ENCODE results near the gene PTPRU.

PTPRU gene

GRCh38 chr1:29361686-29362085, 125.4 kb downstream of the PTPRU start:
- Histone ChIP-seq H3K27me3 (ENCODE audit: control insufficient read depth, insufficient read depth, low read length) (no peaks in the 10 kb centered on the region), H3K36me3 (ENCODE audit: control insufficient read depth, insufficient read depth, low read length) (no peaks in the 10 kb centered on the region), H3K9me3 (ENCODE audit: control insufficient read depth, low read length) (no peaks in the 10 kb centered on the region)

GRCh38 chr1:29362116-29362515, 125.8 kb downstream of the PTPRU start:
- no peak overlapping the region for H3K9ac ChIP-seq
- no peaks in the 10 kb centered on the region for H3K4me1 ChIP-seq
- H3K27ac ChIP-seq: no peak overlapping the region
- H3K9me3 ChIP-seq (ENCODE audit: control insufficient read depth, low read length): no peaks in the 10 kb centered on the region
- H3K79me2 ChIP-seq: no peaks in the 10 kb centered on the region
- H3K36me3 ChIP-seq (ENCODE audit: control insufficient read depth, insufficient read depth, low read length): no peaks in the 10 kb centered on the region
- H2AFZ ChIP-seq: no peak overlapping the region
- H3K4me3 ChIP-seq (ENCODE audit: low read depth, low read length): no peak overlapping the region
- no peak overlapping the region for H3K4me2 ChIP-seq (ENCODE audit: low read length)
- H3K27me3 ChIP-seq (ENCODE audit: control insufficient read depth, insufficient read depth, low read length): no peaks in the 10 kb centered on the region
- no peak for TF ChIP-seq CTCF (IDR thresholded peaks at IDR 0.05)

More at GRCh38 chr1:29361686-29362085, 125.4 kb downstream of the PTPRU start:
- no peaks in the 10 kb centered on the region for H3K4me1 ChIP-seq
- no peak for TF ChIP-seq CTCF (IDR thresholded peaks at IDR 0.05)
- no peak overlapping the region for H3K4me3 ChIP-seq (ENCODE audit: low read depth, low read length)
- H2AFZ ChIP-seq: no peak overlapping the region
- H3K9ac ChIP-seq: no peak overlapping the region
- no peak overlapping the region for H3K27ac ChIP-seq
- H3K79me2 ChIP-seq: no peaks in the 10 kb centered on the region
- no peak overlapping the region for H3K4me2 ChIP-seq (ENCODE audit: low read length)

GRCh38 chr1:29362764-29363163, 126.4 kb downstream of the PTPRU start:
- H3K79me2 ChIP-seq: no peaks in the 10 kb centered on the region
- no peak for TF ChIP-seq CTCF (IDR thresholded peaks at IDR 0.05)
- no peaks in the 10 kb centered on the region for H3K4me1 ChIP-seq
- H3K36me3 ChIP-seq (ENCODE audit: control insufficient read depth, insufficient read depth, low read length): no peaks in the 10 kb centered on the region
- H3K27me3 ChIP-seq (ENCODE audit: control insufficient read depth, insufficient read depth, low read length): no peaks in the 10 kb centered on the region
- no peak overlapping the region for H3K4me2 ChIP-seq (ENCODE audit: low read length)
- no peak overlapping the region for H2AFZ ChIP-seq
- no peak overlapping the region for H3K27ac ChIP-seq
- H3K4me3 ChIP-seq (ENCODE audit: low read depth, low read length): no peak overlapping the region
- no peaks in the 10 kb centered on the region for H3K9me3 ChIP-seq (ENCODE audit: control insufficient read depth, low read length)
- H3K9ac ChIP-seq: no peak overlapping the region

- Histone ChIP-seq H3K4me1 (no peaks in the 10 kb centered on the region), H3K4me3 (ENCODE audit: low read depth, low read length) (no peak overlapping the region), H3K27me3 (ENCODE audit: control insufficient read depth, insufficient read depth, low read length) (no peaks in the 10 kb centered on the region), H3K79me2 (no peaks in the 10 kb centered on the region), H3K36me3 (ENCODE audit: control insufficient read depth, insufficient read depth, low read length) (no peaks in the 10 kb centered on the region), H3K9ac (no peak overlapping the region), H3K4me2 (ENCODE audit: low read length) (no peak overlapping the region), H3K9me3 (ENCODE audit: control insufficient read depth, low read length) (no peaks in the 10 kb centered on the region), H3K27ac (no peak overlapping the region), H2AFZ (no peak overlapping the region)
- no peak for TF ChIP-seq CTCF (IDR thresholded peaks at IDR 0.05)
Measured at GRCh38 chr1:29363536-29363935, 127.2 kb downstream of the PTPRU start.

- no peak overlapping the region for H3K4me2 ChIP-seq (ENCODE audit: low read length)
- no peak overlapping the region for H3K27ac ChIP-seq
- H2AFZ ChIP-seq: no peak overlapping the region
- no peak for TF ChIP-seq CTCF (IDR thresholded peaks at IDR 0.05)
- no peak overlapping the region for H3K4me3 ChIP-seq (ENCODE audit: low read depth, low read length)
- no peaks in the 10 kb centered on the region for H3K36me3 ChIP-seq (ENCODE audit: control insufficient read depth, insufficient read depth, low read length)
- H3K9ac ChIP-seq: no peak overlapping the region
- H3K27me3 ChIP-seq (ENCODE audit: control insufficient read depth, insufficient read depth, low read length): no peaks in the 10 kb centered on the region
- no peaks in the 10 kb centered on the region for H3K9me3 ChIP-seq (ENCODE audit: control insufficient read depth, low read length)
- H3K4me1 ChIP-seq: no peaks in the 10 kb centered on the region
- no peaks in the 10 kb centered on the region for H3K79me2 ChIP-seq
Measured at GRCh38 chr1:29364101-29364678, 127.9 kb downstream of the PTPRU start.

All from parathyroid adenoma (tissue), 2 donors.